Subcutaneous adipose tissue (tissue), 4 donors: Measurements from ENCODE around the gene GULP1. TPM values are rescaled to one million over a fixed set of nuclear protein-coding genes. Genes with fewer than 3 reads are reported as not detected.

ENCODE experiments used
- CTCF ChIP-seq: fragments of 450-650 bp; IDR thresholded peaks from one replicate; pipeline ENCODE4 v1.5.1; 2016; ENCODE audit warnings: low read depth, mild to moderate bottlenecking, control low read depth, antibody characterized with exemption, moderate library complexity
- total RNA-seq, 4 donors: library from RNA; depleted of rRNA; stranded (reverse); fragments of >200 nt; gene quantifications; one replicate each; pipeline ENCODE4 v1.1.0, GENCODE V29; 2016

GULP1 gene
- total RNA-seq, 4 donors from 2014 or later: 13.3 to 42.2 (median 30.3) TPM

DNA sequence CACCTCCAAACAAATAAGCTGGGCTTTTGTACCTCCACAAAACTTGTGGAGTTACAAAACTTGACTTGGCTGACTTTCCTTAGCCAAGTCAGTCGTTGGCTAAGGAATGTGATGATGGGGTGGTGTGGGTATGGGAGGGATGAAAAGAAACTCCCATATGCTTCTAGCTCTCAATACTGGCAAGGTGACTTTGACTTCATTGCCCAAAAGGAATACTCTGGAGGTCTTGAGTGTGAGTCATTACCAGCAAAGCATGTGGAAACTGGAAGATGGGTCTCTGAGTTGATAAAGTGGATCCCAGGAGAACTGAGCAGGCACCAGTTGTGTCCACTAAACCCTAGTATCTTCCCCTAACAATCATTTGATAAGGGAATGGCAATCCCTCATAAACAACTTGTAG is 226.7 kb downstream of the GULP1 start:
- TF ChIP-seq CTCF: no peak

GRCh38 chr2:188519136-188519535 is 227.5 kb downstream of the GULP1 start:
- no peak for TF ChIP-seq CTCF

DNA sequence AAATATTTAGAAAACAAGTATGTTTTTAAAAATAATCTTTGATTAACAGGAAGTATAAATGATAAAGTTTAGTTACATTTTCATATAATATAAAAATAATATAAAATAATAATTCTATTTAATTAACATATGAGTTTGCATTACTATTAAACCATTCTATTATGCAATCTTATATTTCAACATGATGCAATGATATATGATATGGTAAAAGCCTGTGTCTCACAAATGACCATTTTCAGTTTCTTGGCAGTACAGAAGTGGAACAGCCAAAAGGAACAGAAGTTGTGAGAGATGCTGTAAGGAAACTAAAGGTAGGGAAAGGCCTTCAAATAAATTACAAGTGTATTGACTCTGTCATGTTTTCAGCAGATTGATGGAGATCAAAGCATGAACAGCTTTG is 230.8 kb downstream of the GULP1 start:
- TF ChIP-seq CTCF: no peak

DNA sequence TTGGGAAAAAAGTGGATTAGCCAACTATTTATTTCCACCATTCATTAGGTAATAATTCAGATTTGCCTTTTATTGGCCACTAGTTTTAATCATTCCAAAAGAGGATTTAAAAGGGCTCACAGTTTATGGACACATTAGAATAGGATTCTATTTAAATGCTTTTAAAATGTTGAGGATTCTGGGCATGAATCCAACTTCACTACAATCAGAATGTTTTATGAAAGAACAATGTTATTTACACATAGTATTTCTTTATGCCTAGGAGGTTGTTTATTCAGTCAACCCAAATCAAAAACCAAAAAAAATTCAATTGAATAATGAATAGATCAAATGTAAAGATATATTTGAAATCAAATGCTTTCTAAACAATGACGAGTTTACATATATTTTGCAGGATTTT is 232.2 kb downstream of the GULP1 start:
- TF ChIP-seq CTCF: no peak

DNA sequence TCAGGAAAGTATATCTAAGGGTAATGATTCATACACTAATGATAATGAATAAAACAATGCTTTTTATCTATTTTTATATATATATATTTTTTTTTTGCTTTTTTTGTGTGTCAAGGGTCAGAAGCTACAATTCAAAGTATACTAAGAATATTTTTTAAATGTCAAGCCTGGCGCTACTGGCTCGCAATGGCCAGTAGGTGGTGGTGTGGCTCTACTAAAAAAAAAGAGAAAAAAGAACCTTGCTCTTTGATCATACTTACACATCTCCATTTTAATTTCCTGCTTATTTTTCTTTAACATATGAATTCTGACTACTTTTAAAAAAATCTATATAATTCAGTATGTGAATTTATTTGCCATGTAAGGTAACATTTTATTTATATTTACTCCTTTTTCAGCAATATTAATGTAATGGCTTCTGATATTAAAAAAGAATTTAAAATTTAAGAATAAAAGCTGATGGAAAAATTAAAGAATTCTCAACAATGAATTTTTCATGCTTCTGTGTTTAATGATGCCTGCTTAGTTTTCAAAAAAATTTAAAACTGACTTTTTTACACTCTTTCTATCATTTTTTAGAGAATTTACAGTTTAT is 232.9 kb downstream of the GULP1 start:
- TF ChIP-seq CTCF: no peak

DNA sequence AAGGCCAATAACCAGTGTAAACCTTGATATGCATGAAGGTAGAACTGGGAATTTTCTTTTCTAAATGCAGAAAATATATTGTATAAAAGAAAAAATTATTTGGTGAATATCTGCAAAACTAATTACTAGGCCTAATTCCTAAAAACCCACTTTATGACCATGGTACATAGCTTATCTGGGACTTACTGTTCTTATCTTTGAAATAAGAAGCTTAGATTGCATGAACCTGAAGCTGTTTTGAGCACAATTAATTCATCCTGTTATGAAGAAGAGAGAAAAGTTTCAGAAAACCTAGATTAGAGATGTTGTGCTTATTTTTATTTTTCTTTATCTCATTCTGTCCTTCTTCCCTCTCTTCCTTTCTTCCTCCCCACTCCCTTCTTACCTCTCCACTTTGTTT is 235.0 kb downstream of the GULP1 start:
- TF ChIP-seq CTCF: no peak

DNA sequence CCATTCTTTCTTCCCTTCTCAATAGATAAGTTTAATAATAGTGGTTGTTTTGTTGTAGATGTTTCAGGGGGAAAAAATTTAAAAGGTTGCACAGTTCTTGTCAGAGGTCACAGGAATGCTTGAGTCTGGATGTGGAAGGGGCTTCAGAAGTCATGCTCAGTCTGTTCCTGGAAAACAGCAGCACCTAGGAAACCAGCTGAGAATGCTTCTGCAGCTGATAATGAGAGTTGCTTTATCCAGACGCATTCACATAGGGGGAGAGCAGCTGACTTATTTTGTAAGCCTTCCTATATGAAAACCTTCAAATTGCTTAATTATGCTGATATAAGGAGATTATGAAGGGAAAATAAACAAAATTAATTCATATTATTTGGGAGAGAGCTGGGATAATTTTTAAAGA is 235.5 kb downstream of the GULP1 start:
- TF ChIP-seq CTCF: no peak
